NOMO-1 treated with dmso at 0.1 percent for 144 hours (cell line): ENCODE measurements around the gene ZCRB1.

Source experiments
- DNase-seq: peaks from one replicate; lab custom pipeline; 2025; ENCODE audit not compliant: unreplicated experiment; lab: John Stamatoyannopoulos, UW

Gene ZCRB1

DNA sequence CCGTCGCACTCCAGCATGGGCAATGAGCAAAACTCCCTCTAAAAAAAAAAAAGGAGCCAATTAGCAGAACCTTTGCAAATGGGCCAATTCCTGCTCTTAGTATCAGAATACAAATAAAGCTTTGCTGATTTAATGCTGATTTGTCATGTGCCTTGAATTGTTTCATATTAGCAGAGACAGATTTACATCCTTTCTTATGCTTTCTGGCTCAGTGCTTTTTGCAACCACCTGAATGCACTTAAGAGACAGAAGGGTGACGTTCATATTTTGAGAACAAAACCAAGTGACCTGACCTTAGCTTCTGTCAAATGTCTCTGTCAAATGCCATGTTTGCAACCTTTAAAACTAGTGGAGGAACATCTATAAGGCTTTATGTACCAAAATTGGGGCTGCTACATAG is 44.0 kb downstream of the ZCRB1 start:
- no peak for DNase-seq

DNA sequence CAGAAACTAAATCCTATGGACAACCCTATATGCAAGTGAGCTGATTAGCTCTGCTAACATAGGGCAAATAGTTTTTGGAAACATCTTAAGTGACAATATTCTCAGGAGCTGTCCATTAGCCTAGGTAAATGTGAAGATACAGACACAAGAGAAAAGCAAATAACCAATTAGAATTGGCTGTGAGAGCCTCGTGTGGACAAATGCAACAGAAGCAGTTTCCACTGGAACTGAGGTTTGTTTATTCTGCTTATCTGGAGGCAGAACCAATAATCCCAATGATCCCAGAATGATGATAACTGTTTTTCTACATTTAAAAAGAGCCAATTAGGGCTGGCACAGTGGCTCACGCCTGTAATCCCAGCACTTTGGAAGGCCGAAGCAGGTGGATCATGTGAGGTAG is 44.6 kb downstream of the ZCRB1 start:
- no peak for DNase-seq

DNA sequence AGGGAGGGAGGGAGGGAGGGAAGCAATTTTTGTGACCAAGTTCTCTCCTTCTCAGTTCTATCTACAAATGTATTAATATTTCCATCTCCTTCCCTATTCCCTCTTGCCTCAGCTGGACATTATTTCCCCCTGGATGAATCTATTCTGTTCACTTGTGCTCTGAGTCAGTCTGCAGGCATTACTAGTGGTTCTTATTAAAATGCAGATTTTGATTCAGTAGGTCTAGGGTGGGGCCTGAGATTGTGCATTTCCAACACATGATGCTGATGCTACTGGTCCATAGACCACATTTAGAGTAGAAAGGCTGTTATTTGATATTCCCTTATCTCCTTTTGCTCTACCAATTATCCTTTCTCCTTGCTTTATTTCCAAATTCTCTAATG is 47.8 kb downstream of the ZCRB1 start:
- DNase-seq: no peak

DNA sequence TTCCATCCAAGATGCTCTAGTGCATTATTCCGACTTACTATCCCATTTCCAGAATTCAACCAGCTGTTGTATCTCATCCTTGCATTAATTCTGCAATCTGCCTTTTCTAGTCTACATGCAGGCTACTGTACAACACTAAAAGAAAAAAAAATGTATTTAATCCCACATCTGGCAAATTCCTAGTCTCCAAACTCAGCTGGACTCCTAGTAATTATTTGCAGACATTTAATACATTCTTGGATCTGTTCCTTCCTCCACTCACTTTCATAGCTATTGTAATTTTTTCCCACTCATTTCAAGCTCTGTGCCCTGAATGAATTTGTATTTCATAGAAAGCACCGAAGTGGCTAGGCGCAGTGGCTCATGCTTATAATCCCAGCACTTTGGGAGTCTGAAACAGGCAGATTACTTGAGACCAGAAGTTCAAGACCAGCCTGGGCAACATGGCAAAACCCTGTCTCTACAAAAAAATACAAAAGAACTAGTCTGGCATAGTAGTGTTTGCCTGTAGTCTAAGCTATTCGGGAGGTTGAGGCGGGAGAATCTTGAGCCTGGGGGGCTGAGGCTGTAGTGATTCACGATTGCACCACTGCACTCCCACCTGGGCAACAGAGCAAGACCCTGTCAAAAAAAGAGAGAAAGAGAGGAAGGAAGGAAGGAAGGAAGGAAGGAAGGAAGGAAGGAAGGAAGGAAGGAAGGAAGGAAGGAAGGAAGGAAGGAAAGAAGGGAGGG is 48.3 kb downstream of the ZCRB1 start:
- DNase-seq: no peak

DNA sequence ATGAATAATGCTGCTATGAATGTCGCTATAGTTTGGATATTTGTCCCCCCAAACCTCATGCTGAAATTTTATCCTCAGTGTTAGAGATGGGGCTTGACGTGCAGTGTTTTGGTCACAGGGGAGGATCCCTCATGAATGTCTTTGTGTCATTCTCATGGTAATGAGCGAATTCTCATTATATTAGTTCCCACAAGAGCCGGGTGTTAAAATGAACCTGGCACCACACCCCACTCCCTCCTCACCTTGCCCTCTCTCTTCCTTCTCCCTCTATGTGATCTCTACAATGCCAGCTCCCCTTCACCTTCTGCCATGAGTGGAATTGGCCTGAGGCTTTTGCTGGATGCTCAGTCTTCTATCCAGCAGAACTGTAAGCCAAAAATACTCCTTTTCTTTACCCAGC is 50.4 kb downstream of the ZCRB1 start:
- no peak for DNase-seq

DNA sequence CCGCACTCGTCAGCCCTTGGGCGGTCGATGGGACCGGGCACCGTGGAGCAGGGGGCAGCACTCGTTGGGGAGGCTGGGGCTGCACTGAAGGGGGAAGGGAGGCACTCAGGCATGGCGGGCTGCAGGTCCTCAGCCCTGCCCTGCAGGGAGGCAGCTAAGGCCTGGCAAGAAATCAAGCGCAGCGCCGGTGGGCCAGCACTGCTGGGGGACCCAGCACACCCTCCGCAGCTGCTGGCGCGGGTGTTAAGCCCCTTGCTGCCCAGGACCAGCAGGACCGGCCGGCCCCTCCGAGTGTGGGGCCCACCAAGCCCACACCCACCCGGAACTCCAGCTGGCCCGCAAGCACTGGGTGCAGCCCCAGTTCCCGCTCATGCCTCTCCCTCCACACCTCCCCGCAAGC is 52.2 kb downstream of the ZCRB1 start:
- DNase-seq: no peak

DNA sequence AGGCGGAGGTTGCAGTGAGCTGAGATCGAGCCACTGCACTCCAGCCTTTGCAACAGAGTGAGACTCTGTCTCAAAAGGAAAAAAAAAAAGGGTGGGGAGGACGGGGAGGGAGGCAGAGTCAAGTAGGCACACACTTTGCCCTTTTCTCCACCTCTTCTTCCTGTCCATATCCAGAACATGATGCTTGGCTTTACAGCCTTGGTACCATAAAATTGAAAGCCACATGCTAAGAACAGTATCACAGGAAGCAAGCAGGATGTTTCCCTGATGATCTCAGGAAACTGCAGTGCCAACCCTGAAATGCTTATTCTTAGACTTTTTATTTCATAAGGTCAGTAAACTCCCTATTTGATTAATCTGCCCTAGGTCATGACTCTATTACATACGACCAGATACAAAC is 55.3 kb downstream of the ZCRB1 start:
- DNase-seq: no peak

DNA sequence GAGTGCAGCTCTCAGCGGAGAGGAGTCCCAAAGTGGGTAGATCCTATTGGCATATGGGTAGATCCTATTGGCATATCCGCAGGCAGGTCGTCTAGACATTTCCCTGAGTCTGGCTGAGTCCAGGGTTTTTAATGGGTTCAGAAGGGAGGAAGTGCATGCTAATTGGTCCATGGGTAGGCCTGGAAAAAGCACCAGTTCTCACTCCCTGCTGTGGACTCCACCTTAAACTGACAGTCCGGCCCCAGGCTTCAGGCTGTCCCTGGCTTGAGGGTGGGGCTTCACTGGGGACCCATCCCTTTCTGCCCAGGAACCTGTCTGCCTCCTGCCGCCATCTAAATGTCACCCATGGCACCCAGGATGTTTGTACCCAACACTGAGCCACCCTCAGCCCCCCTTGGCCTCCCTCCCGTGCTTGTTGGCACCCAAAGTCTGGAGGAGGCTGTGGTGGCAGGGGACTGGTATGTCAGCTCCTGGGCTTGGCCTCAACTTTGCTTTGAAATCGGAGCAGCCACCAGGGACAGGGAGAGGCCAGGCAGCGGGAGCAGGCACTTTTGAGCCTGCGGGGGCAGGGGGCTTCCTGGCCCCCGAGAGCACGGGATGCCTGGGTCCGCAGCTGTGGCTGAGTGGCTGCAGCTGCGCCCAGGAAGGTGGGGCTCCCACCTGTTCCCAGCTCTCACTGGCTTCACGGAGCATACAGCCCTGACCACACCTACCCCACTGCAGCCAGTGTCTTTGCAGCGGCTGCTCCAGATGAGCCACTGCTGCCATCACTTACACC is 58.3 kb downstream of the ZCRB1 start:
- no peak for DNase-seq

DNA sequence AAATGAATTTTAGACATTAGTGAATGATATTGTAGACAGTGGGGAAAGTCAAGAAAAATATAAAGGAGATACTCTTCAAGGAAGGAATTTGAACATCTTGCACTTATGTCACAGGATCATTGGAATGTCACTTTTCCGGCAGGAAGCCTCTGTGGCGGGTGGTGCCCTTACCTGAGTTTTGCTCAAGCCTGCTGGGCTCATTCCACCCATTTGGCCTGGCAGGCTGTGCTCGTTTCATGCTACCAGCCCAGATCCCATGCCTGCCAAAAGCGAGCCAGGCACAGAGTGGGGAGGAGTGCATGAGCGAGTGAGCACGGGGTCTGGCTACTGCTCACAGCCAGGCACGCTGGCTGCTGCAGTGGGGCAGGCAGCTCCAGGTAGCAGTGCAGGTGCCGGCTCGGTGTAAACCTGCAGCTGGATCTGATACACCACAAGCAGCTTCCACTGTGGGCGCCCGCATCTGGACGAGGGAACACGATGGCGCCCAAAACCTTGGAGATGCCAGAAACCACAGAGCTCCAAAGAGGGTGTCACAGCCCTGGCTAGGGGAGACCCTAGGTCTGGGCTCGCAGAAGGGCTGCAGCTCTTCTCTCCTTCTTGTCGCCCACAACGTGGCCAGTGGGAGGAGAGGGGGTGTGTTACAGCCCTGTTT is 59.2 kb downstream of the ZCRB1 start:
- no peak for DNase-seq

DNA sequence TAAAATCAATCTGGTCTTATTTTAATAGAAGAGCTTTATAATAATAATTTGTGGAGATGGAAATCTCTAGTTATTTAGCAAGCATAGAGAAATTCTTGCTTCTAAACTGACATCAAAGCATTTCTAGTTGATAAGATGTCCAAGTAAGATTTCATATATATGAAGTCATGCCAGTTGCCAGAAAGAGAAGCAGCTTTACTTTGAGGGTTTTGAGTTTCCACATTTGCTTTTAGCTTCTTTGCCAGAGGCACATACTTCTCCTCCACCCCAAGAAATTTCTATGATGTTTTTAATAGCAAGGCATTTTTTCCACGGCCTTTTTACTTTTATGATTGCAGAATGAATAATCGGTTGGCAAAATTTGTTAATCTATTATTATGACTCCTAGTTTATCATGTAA is 63.6 kb downstream of the ZCRB1 start:
- DNase-seq: no peak
